IPS DF 6.9 (cell line): ENCODE results near the gene ADAMTSL2.

Source experiments
- DNase-seq: peaks from one replicate; pipeline ENCODE4 v3.0.0-alpha.2; 2013; ENCODE audit warnings: low read depth, low spot score
- H3K27ac ChIP-seq: one replicate; pipeline ENCODE4 v1.5.1; 2013; ENCODE audit warnings: low read length, control low read depth
- H3K27me3 ChIP-seq: 2 replicates; pipeline ENCODE4 v1.6.1; 2013; ENCODE audit warnings: mild to moderate bottlenecking, low read length; ENCODE audit not compliant: control insufficient read depth, insufficient read depth
- H3K36me3 ChIP-seq: 2 replicates; pipeline ENCODE4 v1.6.1; 2013; ENCODE audit warnings: low read length; ENCODE audit not compliant: control insufficient read depth, insufficient read depth
- H3K4me1 ChIP-seq: 2 replicates; pipeline ENCODE4 v1.6.1; 2013; ENCODE audit warnings: low read length; ENCODE audit not compliant: control insufficient read depth, insufficient read depth
- H3K4me3 ChIP-seq: 2 replicates; pipeline ENCODE4 v1.5.1; 2013; ENCODE audit warnings: mild to moderate bottlenecking, low read length
- H3K9me3 ChIP-seq: 2 replicates; pipeline ENCODE4 v1.6.1; 2013; ENCODE audit warnings: low read length, inconsistent platforms; ENCODE audit not compliant: control insufficient read depth, insufficient read depth
- WGBS: extraction: QIAGEN DNeasy Blood & Tissue Kit; methylation state at CpG from one replicate; pipeline ENCODE4 v1.1.7; 2013; ENCODE audit warnings: mixed read lengths, missing lambda C conversion rate; ENCODE audit not compliant: insufficient read length, insufficient coverage; 5-methylcytosine and 5-hydroxymethylcytosine counted together

ADAMTSL2 gene

GRCh38 chr9:133606708-133607025 is 72.2 kb downstream of the ADAMTSL2 start:
- no CpG with 5 or more reads among the region's 8 CpGs for WGBS
- no peak for DNase-seq
- no peak overlapping the region for H3K27ac ChIP-seq
- H3K4me3 ChIP-seq = no peak overlapping the region
- no peaks in the 10 kb centered on the region for H3K36me3 ChIP-seq
- H3K9me3 ChIP-seq = no peaks in the 10 kb centered on the region
- H3K4me1 ChIP-seq = no peaks in the 10 kb centered on the region
- peaks cover 5% of the 10 kb centered on the region; the same call in 1 of the 2 replicates for H3K27me3 ChIP-seq

DNA sequence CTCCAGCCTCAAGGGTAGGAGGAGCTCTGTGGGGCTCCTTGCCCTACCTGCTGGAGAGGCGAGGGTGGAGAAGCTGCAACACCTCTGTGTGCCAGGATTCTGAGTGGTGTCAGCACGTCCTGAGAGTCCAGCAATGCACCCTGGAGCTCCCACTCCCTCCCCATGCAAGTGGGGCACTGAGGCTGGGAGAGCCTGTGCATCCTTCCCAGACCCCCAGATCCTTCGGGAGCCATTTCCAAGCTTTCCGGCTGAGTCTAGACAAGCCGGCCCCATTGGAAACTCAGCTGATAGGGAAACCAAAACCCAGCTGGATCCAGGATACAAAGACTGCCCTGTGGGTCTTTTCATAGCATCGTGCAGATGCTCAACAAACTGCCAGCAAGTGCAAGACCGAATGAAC is 72.9 kb downstream of the ADAMTSL2 start:
- H3K27me3 ChIP-seq = peaks cover 5% of the 10 kb centered on the region; the same call in 1 of the 2 replicates

GRCh38 chr9:133607976-133608375 is 73.5 kb downstream of the ADAMTSL2 start:
- Histone ChIP-seq H3K9me3 (no peaks in the 10 kb centered on the region), H3K4me3 (no peak overlapping the region), H3K4me1 (no peaks in the 10 kb centered on the region), H3K36me3 (no peaks in the 10 kb centered on the region), H3K27me3 (peaks cover 5% of the 10 kb centered on the region; the same call in 1 of the 2 replicates), H3K27ac (no peak overlapping the region)
- DNase-seq = no peak
- WGBS = no CpG with 5 or more reads among the region's 8 CpGs

More for the DNA sequence above, 72.9 kb downstream of the ADAMTSL2 start:
- WGBS = no CpG with 5 or more reads among the region's 7 CpGs
- Histone ChIP-seq H3K4me1 (no peaks in the 10 kb centered on the region), H3K9me3 (no peaks in the 10 kb centered on the region), H3K36me3 (no peaks in the 10 kb centered on the region), H3K27ac (no peak overlapping the region), H3K4me3 (no peak overlapping the region)
- DNase-seq = no peak

GRCh38 chr9:133608382-133608781 is 73.9 kb downstream of the ADAMTSL2 start:
- Histone ChIP-seq H3K27me3 (peaks cover 5% of the 10 kb centered on the region; the same call in 1 of the 2 replicates), H3K4me1 (no peaks in the 10 kb centered on the region), H3K36me3 (no peaks in the 10 kb centered on the region), H3K9me3 (no peaks in the 10 kb centered on the region), H3K4me3 (no peak overlapping the region), H3K27ac (no peak overlapping the region)
- DNase-seq = no peak
- no CpG with 5 or more reads among the region's 7 CpGs for WGBS

GRCh38 chr9:133608889-133609288 is 74.4 kb downstream of the ADAMTSL2 start:
- no peak overlapping the region for H3K27ac ChIP-seq
- no peaks in the 10 kb centered on the region for H3K9me3 ChIP-seq
- peaks cover 5% of the 10 kb centered on the region; the same call in 1 of the 2 replicates for H3K27me3 ChIP-seq
- H3K36me3 ChIP-seq = no peaks in the 10 kb centered on the region
- peak overlapping the region; percentile 34; the same call in 1 of the 2 replicates for H3K4me3 ChIP-seq
- no CpG with 5 or more reads among the region's 41 CpGs for WGBS
- H3K4me1 ChIP-seq = no peaks in the 10 kb centered on the region
- no peak for DNase-seq

DNA sequence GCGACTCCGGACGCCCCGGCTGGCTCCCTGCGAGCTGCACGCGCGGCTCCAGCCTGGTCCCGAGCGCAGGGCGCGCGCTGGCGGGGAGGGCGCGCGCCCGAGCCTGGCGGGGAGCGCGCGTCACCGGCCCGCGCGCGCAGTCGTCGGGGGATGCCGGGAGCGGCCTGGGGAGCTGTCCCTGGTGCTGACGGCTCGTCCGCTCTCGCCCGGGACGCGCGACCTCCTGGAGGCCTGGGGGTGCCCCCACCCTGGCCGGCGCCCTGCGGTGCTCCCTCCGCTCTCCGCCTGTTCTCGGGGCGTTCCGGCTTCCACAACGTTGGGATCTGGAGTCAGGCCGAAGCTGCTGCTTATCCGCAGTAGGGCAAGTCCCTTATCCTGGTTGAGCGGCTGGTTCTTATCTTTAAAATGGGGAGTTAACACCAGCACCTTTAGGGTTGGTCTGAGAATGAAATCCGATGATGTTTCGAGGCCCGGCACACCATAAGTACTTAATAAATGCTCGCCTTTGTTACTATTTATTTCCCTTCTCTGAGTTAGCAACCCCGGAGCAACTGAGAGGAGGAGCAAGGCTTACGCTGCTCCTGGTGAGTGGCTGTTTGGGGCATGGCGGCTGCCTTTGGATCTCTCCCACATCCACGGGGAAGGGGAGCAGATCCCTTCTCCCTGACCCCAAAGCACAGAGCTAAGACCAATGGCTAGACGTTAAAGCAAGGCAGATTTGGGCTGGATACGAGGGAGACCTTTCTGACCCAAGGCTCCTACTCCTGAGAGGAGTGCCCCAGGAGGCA is 75.0 kb downstream of the ADAMTSL2 start, which contains the start of gene FAM163B:
Gene FAM163B (minus strand): TSS at position 79 of the 788 bp plus-strand sequence. CDS start 29,166 bp downstream, outside the sequence.
- H3K9me3 ChIP-seq = no peaks in the 10 kb centered on the region
- no peak for DNase-seq
- H3K27ac ChIP-seq = no peak within 1 kb of the TSS
- WGBS = no CpG with 5 or more reads among the region's 61 CpGs
- H3K36me3 ChIP-seq = no peaks in the 10 kb centered on the region
- peaks cover 5% of the 10 kb centered on the region; the same call in 1 of the 2 replicates for H3K27me3 ChIP-seq
- H3K4me3 ChIP-seq = peak within 1 kb of the TSS; percentile 34; the same call in 1 of the 2 replicates
- H3K4me1 ChIP-seq = no peaks in the 10 kb centered on the region

DNA sequence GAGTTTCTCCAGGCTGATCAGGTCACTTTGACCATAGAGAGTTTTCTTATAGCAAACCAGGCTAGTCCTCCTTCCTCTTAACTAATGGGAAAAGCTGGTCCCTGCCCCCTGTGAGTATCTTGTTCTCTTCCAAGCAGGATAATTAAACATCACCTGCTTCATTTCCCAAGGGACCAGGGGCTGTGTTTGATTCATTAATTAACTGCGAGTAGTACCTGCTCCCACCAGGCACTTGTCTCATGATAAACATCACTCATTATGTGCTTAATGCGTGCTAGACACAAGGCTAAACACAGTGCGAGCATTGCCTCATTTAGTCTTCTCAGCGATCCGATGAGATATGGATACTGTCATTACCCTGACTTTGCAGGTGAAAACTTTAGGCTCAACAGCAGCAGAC is 76.3 kb downstream of the ADAMTSL2 start:
- no peak for DNase-seq
- Histone ChIP-seq H3K9me3 (no peaks in the 10 kb centered on the region), H3K4me3 (no peak overlapping the region), H3K36me3 (no peaks in the 10 kb centered on the region), H3K4me1 (no peaks in the 10 kb centered on the region; the same call in 1 of the 2 replicates), H3K27ac (no peak overlapping the region), H3K27me3 (peaks cover 5% of the 10 kb centered on the region; the same call in 1 of the 2 replicates)
- WGBS = no CpG with 5 or more reads among the region's 5 CpGs

GRCh38 chr9:133612051-133612450 is 77.5 kb downstream of the ADAMTSL2 start:
- Histone ChIP-seq H3K4me1 (no peaks in the 10 kb centered on the region; the same call in 1 of the 2 replicates), H3K4me3 (no peak overlapping the region), H3K9me3 (no peaks in the 10 kb centered on the region), H3K36me3 (no peaks in the 10 kb centered on the region), H3K27ac (no peak overlapping the region), H3K27me3 (peaks cover 5% of the 10 kb centered on the region; the same call in 1 of the 2 replicates)
- WGBS = no CpG with 5 or more reads among the region's 9 CpGs
- no peak for DNase-seq

GRCh38 chr9:133612816-133613215 is 78.3 kb downstream of the ADAMTSL2 start:
- Histone ChIP-seq H3K9me3 (no peaks in the 10 kb centered on the region), H3K4me3 (no peak overlapping the region), H3K27ac (no peak overlapping the region), H3K4me1 (no peaks in the 10 kb centered on the region; the same call in 1 of the 2 replicates), H3K27me3 (peaks cover 5% of the 10 kb centered on the region; the same call in 1 of the 2 replicates), H3K36me3 (no peaks in the 10 kb centered on the region)
- WGBS = no CpG with 5 or more reads among the region's 8 CpGs
- DNase-seq = no peak

- DNase-seq = no peak
- Histone ChIP-seq H3K4me1 (no peaks in the 10 kb centered on the region; the same call in 1 of the 2 replicates), H3K36me3 (no peaks in the 10 kb centered on the region), H3K27me3 (peaks cover 3% of the 10 kb centered on the region; the same call in 1 of the 2 replicates), H3K9me3 (no peaks in the 10 kb centered on the region), H3K4me3 (no peak overlapping the region), H3K27ac (no peak overlapping the region)
- WGBS = no CpG with 5 or more reads among the region's 16 CpGs
Observed at GRCh38 chr9:133613432-133613831, 78.9 kb downstream of the ADAMTSL2 start.
